MM.1S (cell line): ENCODE data around the gene LRRC45.

Experiments
- DNase-seq: peaks from one replicate; pipeline ENCODE4 v3.0.0-alpha.2; 2015
- H2AFZ ChIP-seq: fragments of 300-600 bp; sonication (generic); 2 replicates; pipeline ENCODE4 v1.6.0; 2016; ENCODE audit warnings: antibody characterized with exemption, low read length
- H3F3A ChIP-seq: fragments of 300-600 bp; sonication (generic); 2 replicates; pipeline ENCODE4 v1.6.1; 2016; ENCODE audit warnings: mild to moderate bottlenecking, antibody characterized with exemption, low read length, moderate library complexity, mixed read lengths; ENCODE audit not compliant: insufficient read depth
- H3K27ac ChIP-seq: fragments of 300-600 bp; sonication (generic); 2 replicates; pipeline ENCODE4 v1.5.1; 2016; ENCODE audit warnings: mild to moderate bottlenecking, low read length
- H3K27me3 ChIP-seq: fragments of 300-600 bp; sonication (generic); replicated peaks from 2 replicates; pipeline ENCODE4 v1.6.0; 2016; ENCODE audit warnings: low read length; ENCODE audit not compliant: insufficient read depth
- H3K36me3 ChIP-seq: fragments of 300-600 bp; sonication (generic); replicated peaks from 2 replicates; pipeline ENCODE4 v1.6.1; 2016; ENCODE audit warnings: mild to moderate bottlenecking, low read length, mixed read lengths; ENCODE audit not compliant: insufficient read depth
- H3K4me1 ChIP-seq: fragments of 300-600 bp; sonication (generic); 2 replicates; pipeline ENCODE4 v1.6.1; 2016; ENCODE audit warnings: low read length, mixed read lengths
- H3K4me2 ChIP-seq: fragments of 300-600 bp; sonication (generic); 2 replicates; pipeline ENCODE4 v1.6.0; 2016; ENCODE audit warnings: low read depth, low read length
- H3K4me3 ChIP-seq: fragments of 300-600 bp; sonication (generic); 2 replicates; pipeline ENCODE4 v1.5.1; 2016; ENCODE audit warnings: low read length, mixed read lengths
- H3K79me2 ChIP-seq: fragments of 300-600 bp; sonication (generic); 2 replicates; pipeline ENCODE4 v1.6.1; 2016; ENCODE audit warnings: mixed run types, low read length, mixed read lengths
- H3K9ac ChIP-seq: fragments of 300-600 bp; sonication (generic); 2 replicates; pipeline ENCODE4 v1.6.1; 2016; ENCODE audit warnings: low read length, mixed read lengths
- H3K9me2 ChIP-seq: fragments of 300-600 bp; sonication (generic); replicated peaks from 2 replicates; pipeline ENCODE4 v1.6.1; 2016; ENCODE audit warnings: mild to moderate bottlenecking, low read length, mixed read lengths; ENCODE audit not compliant: insufficient read depth
- H3K9me3 ChIP-seq: fragments of 300-600 bp; sonication (generic); replicated peaks from 2 replicates; pipeline ENCODE4 v1.6.1; 2016; ENCODE audit warnings: mild to moderate bottlenecking, low read length, mixed read lengths; ENCODE audit not compliant: insufficient read depth
- H4K20me1 ChIP-seq: fragments of 300-600 bp; sonication (generic); 2 replicates; pipeline ENCODE4 v1.6.1; 2016; ENCODE audit warnings: mild to moderate bottlenecking, low read length, moderate library complexity, mixed read lengths; ENCODE audit not compliant: insufficient read depth
- CTCF ChIP-seq: fragments of 300-600 bp; sonication (generic); IDR thresholded peaks from 2 replicates; pipeline ENCODE4 v1.5.1; 2016; ENCODE audit warnings: antibody characterized with exemption, low read length, mixed read lengths
- EZH2 ChIP-seq: fragments of 300-600 bp; sonication (generic); optimal IDR thresholded peaks from 2 replicates; pipeline ENCODE3; 2017; ENCODE audit warnings: low read depth, mild to moderate bottlenecking, antibody characterized with exemption, low read length, mixed read lengths
- EZH2phosphoT487 ChIP-seq: fragments of 300-600 bp; sonication (generic); IDR thresholded peaks from 2 replicates; pipeline ENCODE4 v1.6.1; 2018; ENCODE audit warnings: antibody characterized with exemption, low read length

LRRC45 gene

GRCh38 chr17:82008258-82008940 lies 14.7 kb upstream of the LRRC45 start:
- H3K9me2 ChIP-seq, result no peaks in the 10 kb centered on the region
- no peak overlapping the region for H3K4me3 ChIP-seq
- TF ChIP-seq EZH2 (no peak), CTCF (no peak), EZH2phosphoT487 (no peak)
- no peak for DNase-seq
- no peaks in the 10 kb centered on the region for H3K79me2 ChIP-seq
- no peaks in the 10 kb centered on the region for H3K27me3 ChIP-seq
- no peaks in the 10 kb centered on the region for H3K36me3 ChIP-seq
- no peak overlapping the region for H2AFZ ChIP-seq
- H3K4me1 ChIP-seq, result no peaks in the 10 kb centered on the region
- no peak overlapping the region for H3K4me2 ChIP-seq
- H3K9me3 ChIP-seq, result no peaks in the 10 kb centered on the region
- H4K20me1 ChIP-seq, result no peaks in the 10 kb centered on the region
- no peaks in the 10 kb centered on the region for H3F3A ChIP-seq
- no peak overlapping the region for H3K27ac ChIP-seq
- H3K9ac ChIP-seq, result no peak overlapping the region

- Histone ChIP-seq H3F3A (no peaks in the 10 kb centered on the region), H2AFZ (no peak overlapping the region), H3K27ac (no peak overlapping the region), H3K4me2 (no peak overlapping the region), H4K20me1 (no peaks in the 10 kb centered on the region), H3K4me3 (no peak overlapping the region), H3K9me2 (no peaks in the 10 kb centered on the region), H3K9me3 (no peaks in the 10 kb centered on the region), H3K9ac (no peak overlapping the region), H3K36me3 (no peaks in the 10 kb centered on the region), H3K79me2 (no peaks in the 10 kb centered on the region), H3K27me3 (no peaks in the 10 kb centered on the region), H3K4me1 (no peaks in the 10 kb centered on the region)
- TF ChIP-seq EZH2 (no peak), EZH2phosphoT487 (no peak), CTCF (no peak)
- DNase-seq, result no peak
These were observed 14.1 kb upstream of the LRRC45 start for GRCh38 chr17:82008941-82009405.

GRCh38 chr17:82009413-82009812 lies 13.7 kb upstream of the LRRC45 start:
- Histone ChIP-seq H3K9me2 (no peaks in the 10 kb centered on the region), H3K27ac (no peak overlapping the region), H3K9ac (no peak overlapping the region), H3K4me3 (no peak overlapping the region), H3K4me1 (no peaks in the 10 kb centered on the region), H2AFZ (no peak overlapping the region), H3K79me2 (no peaks in the 10 kb centered on the region), H3K9me3 (no peaks in the 10 kb centered on the region), H3F3A (no peaks in the 10 kb centered on the region), H4K20me1 (no peaks in the 10 kb centered on the region), H3K36me3 (no peaks in the 10 kb centered on the region), H3K4me2 (no peak overlapping the region), H3K27me3 (no peaks in the 10 kb centered on the region)
- DNase-seq, result no peak
- TF ChIP-seq CTCF, result no peak
- no peak for TF ChIP-seq EZH2phosphoT487
- no peak for TF ChIP-seq EZH2
